Body of pancreas (tissue), 4 donors: ENCODE measurements around the gene BBOX1. TPM values are rescaled to one million over a fixed set of nuclear protein-coding genes. Genes with fewer than 3 reads are reported as not detected.

Experiments
- ATAC-seq: fragments of 150-250 bp; one replicate; pipeline ENCODE4 v1.9.1; 2016
- DNase-seq, 4 donors: peaks; one replicate each; pipeline ENCODE4 v3.0.0-alpha.2; 2019
- H3K27ac ChIP-seq, 4 donors: fragments of 200-600 bp; sonication (generic); 1 replicate in 3 of 4; 2 replicates in 1 of 4; pipeline versions ENCODE4 v1.5.1 to v1.6.1; 2016 to 2019; ENCODE audit warnings: mild to moderate bottlenecking in 1 of 4, mixed read lengths in 1 of 4, moderate library complexity in 1 of 4
- H3K27me3 ChIP-seq, 2 donors: fragments of 200-600 bp; sonication (generic); one replicate each; pipeline ENCODE4 v1.6.0; 2016; ENCODE audit warnings: mild to moderate bottlenecking in 1 of 2
- H3K36me3 ChIP-seq, 2 donors: fragments of 200-600 bp; sonication (generic); replicated peaks in 1 of 2; 2 replicates each; pipeline ENCODE4 v1.5.1; 2016; ENCODE audit warnings: low read depth in 2 of 2; ENCODE audit not compliant: insufficient read depth in 1 of 2
- H3K4me1 ChIP-seq: fragments of 200-600 bp; sonication (generic); one replicate; pipeline ENCODE4 v1.6.0; 2016
- H3K4me3 ChIP-seq, 2 donors: fragments of 200-600 bp; sonication (generic); 1 replicate in 1 of 2; 2 replicates in 1 of 2; pipeline ENCODE4 v1.5.1; 2016 to 2019
- H3K9me3 ChIP-seq, 3 donors: fragments of 200-600 bp; sonication (generic); 1 replicate in 2 of 3; 2 replicates in 1 of 3; pipeline ENCODE4 v1.5.1; 2016
- POLR2A ChIP-seq, 3 donors: fragments of 450-650 bp; IDR thresholded peaks; one replicate each; pipeline ENCODE4 v1.6.1; 2016; ENCODE audit warnings: antibody characterized with exemption in 3 of 3, mild to moderate bottlenecking in 2 of 3
- WGBS, 2 donors: methylation state at CpG; one replicate each; pipeline ENCODE4 v1.1.5; 2017; 5-methylcytosine and 5-hydroxymethylcytosine counted together
- intact Hi-C: fragments of 100-400 bp; cut with DNase I; formaldehyde crosslinking; loops from one replicate; pipeline ENCODE4 v1.15.1; 2023
- total RNA-seq, 2 donors: library from RNA; depleted of rRNA; stranded (reverse); fragments of >200 nt; gene quantifications; one replicate each; pipeline ENCODE4 v1.1.0, GENCODE V29; 2016
- TF ChIP-seq, protein P1 (sequence below), 7 experiments: fragments of 450-650 bp in 4 of 7; fragments of 200-600 bp in 3 of 7; sonication (generic) in 3 of 7; IDR thresholded peaks; one replicate each; pipeline ENCODE4 v1.5.1; 2016 to 2019; ENCODE audit warnings: antibody characterized with exemption in 7 of 7

The BBOX1 gene
- total RNA-seq, 2 donors from 2014 or later: not detected

- 70 to 72% methylated on average over 3 to 5 of the region's 5 CpGs for WGBS, 2 donors
- ATAC-seq: no peak
- no peaks in the 10 kb centered on the region for H3K4me1 ChIP-seq
- H3K4me3 ChIP-seq: no peak overlapping the region
- TF ChIP-seq, protein P1, sequence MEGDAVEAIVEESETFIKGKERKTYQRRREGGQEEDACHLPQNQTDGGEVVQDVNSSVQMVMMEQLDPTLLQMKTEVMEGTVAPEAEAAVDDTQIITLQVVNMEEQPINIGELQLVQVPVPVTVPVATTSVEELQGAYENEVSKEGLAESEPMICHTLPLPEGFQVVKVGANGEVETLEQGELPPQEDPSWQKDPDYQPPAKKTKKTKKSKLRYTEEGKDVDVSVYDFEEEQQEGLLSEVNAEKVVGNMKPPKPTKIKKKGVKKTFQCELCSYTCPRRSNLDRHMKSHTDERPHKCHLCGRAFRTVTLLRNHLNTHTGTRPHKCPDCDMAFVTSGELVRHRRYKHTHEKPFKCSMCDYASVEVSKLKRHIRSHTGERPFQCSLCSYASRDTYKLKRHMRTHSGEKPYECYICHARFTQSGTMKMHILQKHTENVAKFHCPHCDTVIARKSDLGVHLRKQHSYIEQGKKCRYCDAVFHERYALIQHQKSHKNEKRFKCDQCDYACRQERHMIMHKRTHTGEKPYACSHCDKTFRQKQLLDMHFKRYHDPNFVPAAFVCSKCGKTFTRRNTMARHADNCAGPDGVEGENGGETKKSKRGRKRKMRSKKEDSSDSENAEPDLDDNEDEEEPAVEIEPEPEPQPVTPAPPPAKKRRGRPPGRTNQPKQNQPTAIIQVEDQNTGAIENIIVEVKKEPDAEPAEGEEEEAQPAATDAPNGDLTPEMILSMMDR (IDR thresholded peaks at IDR 0.05): no peak
- TF ChIP-seq POLR2A (IDR thresholded peaks at IDR 0.05): no peak
- DNase-seq: no peak
- H3K27ac ChIP-seq: no peak overlapping the region
- intact Hi-C loops: no loop called here
- H3K36me3 ChIP-seq: no peaks in the 10 kb centered on the region
- H3K9me3 ChIP-seq: no peaks in the 10 kb centered on the region
- H3K27me3 ChIP-seq: no peaks in the 10 kb centered on the region
Measured at GRCh38 chr11:27031754-27032153, 8.9 kb upstream of the BBOX1 start.

DNA sequence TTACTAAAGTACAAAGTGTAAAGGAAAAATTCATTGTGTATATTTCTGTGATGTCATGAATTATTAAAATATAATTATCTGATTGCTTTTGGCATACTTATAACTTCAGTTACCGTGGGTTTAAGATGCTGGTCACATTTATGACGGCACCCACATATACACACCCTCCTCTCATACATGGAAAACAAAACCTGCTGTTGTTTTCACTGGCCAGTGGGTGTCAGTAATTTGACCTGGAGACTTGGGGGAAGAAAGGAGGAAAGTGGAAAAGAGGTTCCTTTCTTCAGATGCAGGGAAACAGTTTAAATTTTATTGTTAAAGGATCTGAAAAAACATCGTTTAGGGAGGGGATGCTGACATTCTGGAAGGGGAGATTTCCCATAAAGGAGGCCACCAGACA, 742 bp upstream of the BBOX1 start:
- no peaks in the 10 kb centered on the region for H3K9me3 ChIP-seq
- no peak for ATAC-seq
- no peak overlapping the region for H3K4me3 ChIP-seq
- no peak overlapping the region for H3K27ac ChIP-seq
- DNase-seq: no peak
- intact Hi-C loops: no loop called here
- H3K36me3 ChIP-seq: no peaks in the 10 kb centered on the region
- no peaks in the 10 kb centered on the region for H3K4me1 ChIP-seq
- 54 to 56% methylated on average over 3 of the region's 3 CpGs for WGBS, 2 donors
- H3K27me3 ChIP-seq: no peaks in the 10 kb centered on the region
- no peak for TF ChIP-seq POLR2A (IDR thresholded peaks at IDR 0.05)
- TF ChIP-seq, protein P1 (IDR thresholded peaks at IDR 0.05): no peak

- H3K9me3 ChIP-seq: no peaks in the 10 kb centered on the region
- 21 to 46% methylated on average over 1 to 2 of the region's 2 CpGs for WGBS, 2 donors
- intact Hi-C loops: no loop called here
- no peaks in the 10 kb centered on the region for H3K36me3 ChIP-seq
- ATAC-seq: no peak
- no peaks in the 10 kb centered on the region for H3K27me3 ChIP-seq
- no peaks in the 10 kb centered on the region for H3K4me1 ChIP-seq
- no peak overlapping the region for H3K4me3 ChIP-seq
- no peak overlapping the region for H3K27ac ChIP-seq
- no peak for TF ChIP-seq POLR2A (IDR thresholded peaks at IDR 0.05)
- TF ChIP-seq, protein P1 (IDR thresholded peaks at IDR 0.05): no peak
- no peak for DNase-seq
Measured at GRCh38 chr11:27041141-27041899, 705 bp downstream of the BBOX1 start.

DNA sequence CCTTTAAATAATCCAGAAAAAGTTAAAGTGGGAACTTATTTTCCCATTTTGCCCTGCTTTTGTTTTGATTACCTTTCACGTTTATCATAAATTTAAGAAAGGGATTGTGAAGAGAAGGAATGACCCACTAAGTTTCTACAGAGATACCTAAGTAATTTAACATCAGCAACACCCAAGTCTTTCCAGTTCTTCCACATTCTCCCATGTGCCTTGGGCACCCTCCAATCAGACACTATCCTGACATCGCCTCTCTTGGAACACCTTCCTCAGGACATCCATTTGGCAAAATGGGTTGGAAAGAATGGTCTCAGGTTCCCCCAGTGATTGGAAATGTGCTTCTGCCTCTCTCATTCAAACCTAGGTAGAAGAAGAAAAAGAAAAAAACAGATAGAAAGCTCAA, 6.3 kb downstream of the BBOX1 start:
- no peak for DNase-seq
- no peaks in the 10 kb centered on the region for H3K36me3 ChIP-seq
- intact Hi-C loops: no loop called here
- H3K27ac ChIP-seq: no peak overlapping the region
- H3K27me3 ChIP-seq: no peaks in the 10 kb centered on the region
- WGBS, 2 donors: 53 to 68% methylated on average over 2 of the region's 2 CpGs
- no peak for ATAC-seq
- H3K4me3 ChIP-seq: no peak overlapping the region
- H3K4me1 ChIP-seq: no peaks in the 10 kb centered on the region
- no peak for TF ChIP-seq POLR2A (IDR thresholded peaks at IDR 0.05)
- TF ChIP-seq, protein P1 (IDR thresholded peaks at IDR 0.05): no peak
- H3K9me3 ChIP-seq: no peaks in the 10 kb centered on the region

- no peak for TF ChIP-seq POLR2A (IDR thresholded peaks at IDR 0.05)
- TF ChIP-seq, protein P1 (IDR thresholded peaks at IDR 0.05): no peak
- H3K27me3 ChIP-seq: no peaks in the 10 kb centered on the region
- H3K9me3 ChIP-seq: no peaks in the 10 kb centered on the region
- WGBS, 2 donors: 78 to 94% methylated on average over 1 of the region's 1 CpG
- DNase-seq: no peak
- no peak overlapping the region for H3K27ac ChIP-seq
- no peaks in the 10 kb centered on the region for H3K36me3 ChIP-seq
- H3K4me1 ChIP-seq: no peaks in the 10 kb centered on the region
- no peak for ATAC-seq
- intact Hi-C loops: no loop called here
- H3K4me3 ChIP-seq: no peak overlapping the region
Measured at GRCh38 chr11:27052668-27053067, 12.1 kb downstream of the BBOX1 start.
